PC-9 (cell line): ENCODE results near the gene NT5DC1.

Experiments
- CTCF ChIP-seq: fragments of 200-600 bp; sonication (generic); conservative IDR thresholded peaks from 2 replicates; pipeline ENCODE4 v1.6.1; 2017; ENCODE audit warnings: mixed run types, antibody characterized with exemption, mild to moderate bottlenecking, moderate library complexity
- EZH2 ChIP-seq: fragments of 200-600 bp; sonication (generic); IDR thresholded peaks from 2 replicates; pipeline ENCODE4 v1.8.0; 2017; ENCODE audit warnings: antibody characterized with exemption, low read depth

- no peak for TF ChIP-seq EZH2
- TF ChIP-seq CTCF = no peak
Observed at GRCh38 chr6:116070101-116070500, 30.6 kb upstream of the NT5DC1 start.
